Astrocyte of the spinal cord (primary cell): ENCODE measurements around the gene PTH.

ENCODE experiments used
- DNase-seq: peaks from one replicate; pipeline ENCODE4 v3.0.0; 2011; ENCODE audit warnings: low read depth, low spot score
- H3K4me3 ChIP-seq: 2 replicates; pipeline ENCODE4 v1.5.1; 2011; ENCODE audit warnings: low read depth, mild to moderate bottlenecking, low read length, moderate library complexity
- CTCF ChIP-seq: IDR thresholded peaks from 2 replicates; pipeline ENCODE4 v1.5.1; 2012; ENCODE audit warnings: low read depth, mild to moderate bottlenecking, low read length, inconsistent platforms
- in situ Hi-C: cut with HindIII; loops from 2 replicates; pipeline ENCODE4 v1.10.0; 2017; ENCODE audit warnings: low sequenced_read_pairs

PTH gene

DNA sequence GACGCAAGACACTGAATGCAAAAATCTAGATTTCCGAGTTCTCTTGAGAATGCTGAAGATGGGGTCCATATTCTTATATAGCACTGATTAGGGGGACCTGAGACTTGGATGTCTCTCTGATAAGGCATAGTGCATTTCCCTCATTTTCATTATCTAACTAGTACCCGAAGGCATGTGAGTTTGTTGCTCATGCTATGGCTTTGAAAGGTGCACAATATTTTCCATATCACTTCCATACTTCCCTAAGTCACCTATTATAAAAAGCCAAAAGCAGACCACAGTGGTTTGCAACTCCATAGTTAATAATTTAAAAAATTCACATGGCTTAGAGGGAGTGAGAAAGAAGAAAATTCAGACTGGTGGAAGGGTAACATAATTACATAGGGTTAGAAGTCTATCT lies 34.5 kb downstream of the PTH start:
- TF ChIP-seq CTCF, result no peak
- DNase-seq, result no peak
- in situ Hi-C loops, result no loop called here
- no peak overlapping the region for H3K4me3 ChIP-seq

GRCh38 chr11:13450832-13451397 lies 44.9 kb downstream of the PTH start:
- H3K4me3 ChIP-seq, result no peak overlapping the region
- in situ Hi-C loops, result no loop called here
- no peak for TF ChIP-seq CTCF
- DNase-seq, result no peak

DNA sequence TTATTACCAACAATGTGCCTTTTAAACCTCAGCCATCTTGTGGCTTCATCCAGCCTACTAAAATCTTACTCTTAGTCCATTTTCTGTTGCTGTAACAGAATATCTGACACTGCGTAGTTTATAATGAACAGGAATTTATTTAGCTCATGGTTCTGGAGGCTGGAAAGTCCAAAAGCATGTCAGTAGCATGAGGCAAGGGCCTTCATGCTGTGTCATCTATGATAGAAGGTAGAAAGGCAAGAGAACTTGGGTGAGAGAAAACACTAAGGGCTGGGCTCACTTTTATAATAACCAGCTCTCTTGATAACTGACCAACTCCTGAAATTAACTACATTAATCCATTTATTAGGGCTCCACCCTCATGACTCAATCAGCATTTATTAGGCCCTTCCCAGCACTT lies 46.3 kb downstream of the PTH start:
- TF ChIP-seq CTCF, result no peak
- DNase-seq, result no peak
- in situ Hi-C loops, result no loop called here
- no peak overlapping the region for H3K4me3 ChIP-seq

DNA sequence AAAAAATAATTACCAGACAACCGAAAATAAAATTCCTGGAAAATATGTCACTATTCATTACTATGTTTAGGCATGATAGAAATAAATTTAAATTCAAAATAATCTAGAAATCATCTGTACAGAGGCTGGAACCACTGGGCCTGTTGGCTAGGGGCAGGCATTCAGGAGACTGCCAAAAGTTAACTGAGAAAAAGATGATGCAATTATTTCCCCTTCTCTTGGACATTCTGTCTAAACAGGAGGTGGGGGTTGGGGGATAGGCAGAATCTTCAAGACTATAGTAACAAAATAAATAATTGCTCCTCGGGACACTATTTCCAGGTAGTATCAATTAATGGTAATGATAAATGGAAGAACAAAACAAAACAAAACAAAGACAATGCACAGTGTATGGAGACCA lies 46.9 kb downstream of the PTH start:
- DNase-seq, result peak; percentile 43
- no peak for TF ChIP-seq CTCF
- no peak overlapping the region for H3K4me3 ChIP-seq
- in situ Hi-C loops, result no loop called here

- no peak overlapping the region for H3K4me3 ChIP-seq
- DNase-seq, result no peak
Observed at GRCh38 chr11:13446444-13446843, 49.4 kb downstream of the PTH start.

DNA sequence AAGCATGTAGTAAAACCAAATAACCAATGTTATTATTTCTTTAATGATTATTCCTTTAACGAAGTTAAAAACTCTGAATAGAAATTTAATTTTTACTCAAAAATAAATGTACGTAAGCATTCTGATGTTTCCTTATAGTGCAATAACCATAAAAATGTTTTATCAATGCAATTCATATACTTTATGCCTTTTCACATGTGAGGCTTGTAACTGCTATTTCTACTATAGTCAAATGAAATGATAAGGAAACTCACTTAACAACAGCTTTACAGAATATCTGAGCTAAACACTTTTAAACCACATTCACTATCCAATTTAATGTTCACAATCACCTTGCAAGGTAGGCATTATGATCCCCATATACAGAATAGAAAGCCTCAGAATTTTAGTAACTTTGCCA lies 50.2 kb downstream of the PTH start:
- TF ChIP-seq CTCF, result no peak
- no peak overlapping the region for H3K4me3 ChIP-seq
- DNase-seq, result no peak
- in situ Hi-C loops, result no loop called here

More at GRCh38 chr11:13446444-13446843, 49.4 kb downstream of the PTH start:
- no peak for TF ChIP-seq CTCF
- in situ Hi-C loops, result no loop called here
